Urinary bladder (tissue), 4 donors: ENCODE results near the gene RGS3. TPM values are rescaled to one million over a fixed set of nuclear protein-coding genes. Genes with fewer than 3 reads are reported as not detected.

Source experiments
- DNase-seq: peaks from one replicate; pipeline ENCODE4 v3.0.0-alpha.2; 2015; ENCODE audit errors: extremely low spot score
- H3K27ac ChIP-seq: one replicate; pipeline ENCODE4 v1.5.1; 2013; ENCODE audit warnings: low read depth, mild to moderate bottlenecking, moderate library complexity
- H3K36me3 ChIP-seq: one replicate; pipeline ENCODE4 v1.6.1; 2013; ENCODE audit warnings: mild to moderate bottlenecking, moderate library complexity; ENCODE audit not compliant: insufficient read depth
- H3K4me1 ChIP-seq: one replicate; pipeline ENCODE4 v1.6.1; 2013; ENCODE audit warnings: mild to moderate bottlenecking, moderate library complexity; ENCODE audit not compliant: insufficient read depth
- H3K4me3 ChIP-seq: one replicate; pipeline ENCODE4 v1.5.1; 2013; ENCODE audit warnings: low read depth, low read length
- WGBS: extraction: QIAGEN DNeasy Blood & Tissue Kit; methylation state at CpG from one replicate; pipeline ENCODE4 v1.1.7; 2013; 5-methylcytosine and 5-hydroxymethylcytosine counted together
- polyA plus RNA-seq: library from polyadenylated mRNA; stranded (reverse); fragments of 200-250 nt; gene quantifications from one replicate; pipeline ENCODE4 v1.2.3, GENCODE V29; 2013
- total RNA-seq: library from RNA; depleted of rRNA; stranded (reverse); fragments of >200 nt; gene quantifications from one replicate; pipeline ENCODE4 v1.2.3, GENCODE V29; 2014
- donor health status: healthy with polysubstance abuse.
- donor health status: healthy.

Gene RGS3
- total and polyA plus RNA-seq, 2 donors = 28.5 to 52.4 TPM

GRCh38 chr9:113474360-113475028, 11.0 kb downstream of the RGS3 start:
- WGBS = 55% methylated on average over 8 of the region's 8 CpGs
- Histone ChIP-seq H3K4me1 (no peaks in the 10 kb centered on the region), H3K4me3 (no peak overlapping the region), H3K36me3 (no peaks in the 10 kb centered on the region), H3K27ac (no peak overlapping the region)
- DNase-seq = no peak

- no peak for DNase-seq
- Histone ChIP-seq H3K36me3 (no peaks in the 10 kb centered on the region), H3K27ac (no peak overlapping the region), H3K4me3 (no peak overlapping the region), H3K4me1 (no peaks in the 10 kb centered on the region)
- 97% methylated on average over 2 of the region's 2 CpGs for WGBS
Measured at GRCh38 chr9:113475031-113475430, 11.5 kb downstream of the RGS3 start.

GRCh38 chr9:113475992-113476391, 12.5 kb downstream of the RGS3 start:
- WGBS = 98% methylated on average over 4 of the region's 4 CpGs
- Histone ChIP-seq H3K36me3 (no peaks in the 10 kb centered on the region), H3K27ac (no peak overlapping the region), H3K4me1 (no peaks in the 10 kb centered on the region), H3K4me3 (no peak overlapping the region)
- no peak for DNase-seq

- Histone ChIP-seq H3K36me3 (no peaks in the 10 kb centered on the region), H3K27ac (no peak overlapping the region), H3K4me1 (no peaks in the 10 kb centered on the region), H3K4me3 (no peak overlapping the region)
- WGBS = 86% methylated on average over 4 of the region's 4 CpGs
- no peak for DNase-seq
Measured at GRCh38 chr9:113476511-113476916, 13.0 kb downstream of the RGS3 start.

- 98% methylated on average over 4 of the region's 4 CpGs for WGBS
- no peak for DNase-seq
- Histone ChIP-seq H3K27ac (no peak overlapping the region), H3K36me3 (no peaks in the 10 kb centered on the region), H3K4me3 (no peak overlapping the region), H3K4me1 (no peaks in the 10 kb centered on the region)
Measured at GRCh38 chr9:113477058-113477457, 13.5 kb downstream of the RGS3 start.

GRCh38 chr9:113477661-113478060, 14.1 kb downstream of the RGS3 start:
- Histone ChIP-seq H3K27ac (no peak overlapping the region), H3K4me1 (no peaks in the 10 kb centered on the region), H3K4me3 (no peak overlapping the region), H3K36me3 (no peaks in the 10 kb centered on the region)
- DNase-seq = no peak
- 94% methylated on average over 5 of the region's 5 CpGs for WGBS

GRCh38 chr9:113479174-113479621, 15.7 kb downstream of the RGS3 start:
- no peaks in the 10 kb centered on the region for H3K36me3 ChIP-seq
- WGBS = 80% methylated on average over 7 of the region's 7 CpGs
- H3K4me1 ChIP-seq = no peaks in the 10 kb centered on the region
- H3K27ac ChIP-seq = no peak overlapping the region
- DNase-seq = no peak
- H3K4me3 ChIP-seq = no peak overlapping the region

- Histone ChIP-seq H3K27ac (no peak overlapping the region), H3K4me3 (no peak overlapping the region), H3K36me3 (no peaks in the 10 kb centered on the region), H3K4me1 (no peaks in the 10 kb centered on the region)
- 97% methylated on average over 4 of the region's 4 CpGs for WGBS
- DNase-seq = no peak
Measured at GRCh38 chr9:113480612-113481011, 17.1 kb downstream of the RGS3 start.

- H3K36me3 ChIP-seq = no peaks in the 10 kb centered on the region
- DNase-seq = no peak
- H3K27ac ChIP-seq = no peak overlapping the region
- no peaks in the 10 kb centered on the region for H3K4me1 ChIP-seq
- no peak overlapping the region for H3K4me3 ChIP-seq
- 90% methylated on average over 7 of the region's 7 CpGs for WGBS
Measured at GRCh38 chr9:113481176-113481787, 17.8 kb downstream of the RGS3 start.

GRCh38 chr9:113482341-113482740, 18.8 kb downstream of the RGS3 start:
- WGBS = 98% methylated on average over 10 of the region's 10 CpGs
- no peak overlapping the region for H3K27ac ChIP-seq

GRCh38 chr9:113482991-113483675, 19.6 kb downstream of the RGS3 start:
- 96% methylated on average over 6 of the region's 6 CpGs for WGBS
- no peaks in the 10 kb centered on the region for H3K4me1 ChIP-seq

More at GRCh38 chr9:113482341-113482740, 18.8 kb downstream of the RGS3 start:
- Histone ChIP-seq H3K4me3 (no peak overlapping the region), H3K36me3 (no peaks in the 10 kb centered on the region), H3K4me1 (no peaks in the 10 kb centered on the region)
- no peak for DNase-seq

GRCh38 chr9:113483676-113484257, 20.2 kb downstream of the RGS3 start:
- Histone ChIP-seq H3K27ac (no peak overlapping the region), H3K36me3 (no peaks in the 10 kb centered on the region), H3K4me3 (no peak overlapping the region), H3K4me1 (no peaks in the 10 kb centered on the region)
- WGBS = 65% methylated on average over 9 of the region's 9 CpGs
- DNase-seq = no peak

More at GRCh38 chr9:113482991-113483675, 19.6 kb downstream of the RGS3 start:
- Histone ChIP-seq H3K27ac (no peak overlapping the region), H3K4me3 (no peak overlapping the region), H3K36me3 (no peaks in the 10 kb centered on the region)
- DNase-seq = no peak

GRCh38 chr9:113484258-113484730, 20.8 kb downstream of the RGS3 start:
- DNase-seq = no peak
- Histone ChIP-seq H3K4me1 (no peaks in the 10 kb centered on the region), H3K27ac (no peak overlapping the region), H3K36me3 (no peaks in the 10 kb centered on the region), H3K4me3 (no peak overlapping the region)
- 18% methylated on average over 2 of the region's 2 CpGs for WGBS
